ENCODE data around the gene GDF9.

Gene GDF9

GRCh38 chr5:132836852-132837251 is 29.4 kb downstream of the GDF9 start:
- DNase-seq (ENCODE audit: low spot score), result no peak

GRCh38 chr5:132834057-132834456 is 32.2 kb downstream of the GDF9 start:
- DNase-seq (ENCODE audit: low spot score), result no peak

- DNase-seq (ENCODE audit: low spot score), result no peak
Measured at GRCh38 chr5:132832612-132833011, 33.7 kb downstream of the GDF9 start.

- DNase-seq (ENCODE audit: low spot score), result no peak
Measured at GRCh38 chr5:132831095-132831860, 35.0 kb downstream of the GDF9 start.

- no peak for DNase-seq (ENCODE audit: low spot score)
Measured at GRCh38 chr5:132830436-132831094, 35.7 kb downstream of the GDF9 start, which contains the start of gene SHROOM1. Gene SHROOM1 (minus strand): TSS chr5:132830647. CDS start chr5:132826140, 4,507 bp downstream.

- DNase-seq (ENCODE audit: low spot score), result peak; percentile 71
Measured at GRCh38 chr5:132829742-132830435, 36.4 kb downstream of the GDF9 start.

- no peak for DNase-seq (ENCODE audit: low spot score)
Measured at GRCh38 chr5:132828846-132829494, 37.3 kb downstream of the GDF9 start.

- DNase-seq (ENCODE audit: low spot score), result no peak
Measured at GRCh38 chr5:132827943-132828673, 38.2 kb downstream of the GDF9 start.

- DNase-seq (ENCODE audit: low spot score), result no peak
Measured at GRCh38 chr5:132826424-132827082, 39.7 kb downstream of the GDF9 start.

GRCh38 chr5:132825834-132826391 is 40.4 kb downstream of the GDF9 start:
- DNase-seq (ENCODE audit: low spot score), result no peak

- no peak for DNase-seq (ENCODE audit: low spot score)
Measured at GRCh38 chr5:132825033-132825833, 41.0 kb downstream of the GDF9 start.

- DNase-seq (ENCODE audit: low spot score), result no peak
Measured at GRCh38 chr5:132824426-132824825, 41.8 kb downstream of the GDF9 start.

GRCh38 chr5:132823481-132824050 is 42.7 kb downstream of the GDF9 start:
- no peak for DNase-seq (ENCODE audit: low spot score)

- DNase-seq (ENCODE audit: low spot score), result no peak
Measured at GRCh38 chr5:132822650-132823480, 43.4 kb downstream of the GDF9 start.

GRCh38 chr5:132821791-132822190 is 44.5 kb downstream of the GDF9 start:
- DNase-seq (ENCODE audit: low spot score), result peak; percentile 84

- no peak for DNase-seq (ENCODE audit: low spot score)
Measured at GRCh38 chr5:132821350-132821749, 44.9 kb downstream of the GDF9 start.

GRCh38 chr5:132820162-132820754 is 46.0 kb downstream of the GDF9 start:
- peak; percentile 96 for DNase-seq (ENCODE audit: low spot score)

- DNase-seq (ENCODE audit: low spot score), result no peak
Measured at GRCh38 chr5:132819468-132819867, 46.8 kb downstream of the GDF9 start.

Measured in putamen (tissue), 1 donor.